GDM1 (cell line): Measurements from ENCODE around the gene CSPG4.

ENCODE experiments used
- DNase-seq: peaks from one replicate; lab custom pipeline; 2025; lab: John Stamatoyannopoulos, UW

CSPG4 gene

GRCh38 chr15:75669191-75669878 lies 43.3 kb downstream of the CSPG4 start:
- DNase-seq = no peak

- DNase-seq = no peak
Measured at GRCh38 chr15:75666823-75667501, 45.7 kb downstream of the CSPG4 start.

GRCh38 chr15:75663931-75664421 lies 48.7 kb downstream of the CSPG4 start:
- DNase-seq = no peak

- DNase-seq = no peak
Measured at GRCh38 chr15:75662823-75663519, 49.7 kb downstream of the CSPG4 start.

GRCh38 chr15:75661756-75662140 lies 50.9 kb downstream of the CSPG4 start:
- no peak for DNase-seq

GRCh38 chr15:75661100-75661755 lies 51.4 kb downstream of the CSPG4 start:
- DNase-seq = no peak

- no peak for DNase-seq
Measured at GRCh38 chr15:75659928-75660645, 52.6 kb downstream of the CSPG4 start.

- DNase-seq = no peak
Measured at GRCh38 chr15:75659141-75659771, 53.4 kb downstream of the CSPG4 start.

GRCh38 chr15:75656813-75657212 lies 55.8 kb downstream of the CSPG4 start:
- no peak for DNase-seq

GRCh38 chr15:75656331-75656730 lies 56.3 kb downstream of the CSPG4 start:
- DNase-seq = no peak

GRCh38 chr15:75655931-75656330 lies 56.7 kb downstream of the CSPG4 start:
- DNase-seq = no peak

- DNase-seq = no peak
Measured at GRCh38 chr15:75654201-75654907, 58.3 kb downstream of the CSPG4 start.

GRCh38 chr15:75653347-75653913 lies 59.2 kb downstream of the CSPG4 start:
- DNase-seq = no peak

GRCh38 chr15:75651810-75652543 lies 60.7 kb downstream of the CSPG4 start:
- no peak for DNase-seq

- no peak for DNase-seq
Measured at GRCh38 chr15:75650908-75651809, 61.5 kb downstream of the CSPG4 start.

- no peak for DNase-seq
Measured at GRCh38 chr15:75649848-75650247, 62.8 kb downstream of the CSPG4 start.

GRCh38 chr15:75649045-75649761 lies 63.4 kb downstream of the CSPG4 start:
- DNase-seq = no peak
